Spleen (tissue), 7 donors: ENCODE measurements around the gene CCDC88C.

ENCODE experiments used
- CTCF ChIP-seq, 11 experiments: fragments of 200-600 bp in 7 of 11; fragments of 450-650 bp in 4 of 11; sonication (generic) in 4 of 11; IDR thresholded peaks in 8 of 11; conservative IDR thresholded peaks in 3 of 11; 1 replicate in 7 of 11; 2 replicates in 4 of 11; pipeline versions ENCODE4 v1.4.0 to v1.8.0; 2016 to 2021; ENCODE audit warnings: antibody characterized with exemption in 11 of 11, inconsistent platforms in 4 of 11, mild to moderate bottlenecking in 1 of 11
- POLR2AphosphoS5 ChIP-seq, 3 donors: sonication (generic); formaldehyde crosslinking; IDR thresholded peaks; one replicate each; pipeline ENCODE4 v1.5.1; 2017; ENCODE audit warnings: antibody characterized with exemption in 3 of 3
- donor health status: DM: no; HTN: no; CAD: no; lungs with moderate emphysema.
- donor health status: DM: no; HTN: no; CAD: no.
- donor health status: DM: no; HTN: no; CAD: no.

DNA sequence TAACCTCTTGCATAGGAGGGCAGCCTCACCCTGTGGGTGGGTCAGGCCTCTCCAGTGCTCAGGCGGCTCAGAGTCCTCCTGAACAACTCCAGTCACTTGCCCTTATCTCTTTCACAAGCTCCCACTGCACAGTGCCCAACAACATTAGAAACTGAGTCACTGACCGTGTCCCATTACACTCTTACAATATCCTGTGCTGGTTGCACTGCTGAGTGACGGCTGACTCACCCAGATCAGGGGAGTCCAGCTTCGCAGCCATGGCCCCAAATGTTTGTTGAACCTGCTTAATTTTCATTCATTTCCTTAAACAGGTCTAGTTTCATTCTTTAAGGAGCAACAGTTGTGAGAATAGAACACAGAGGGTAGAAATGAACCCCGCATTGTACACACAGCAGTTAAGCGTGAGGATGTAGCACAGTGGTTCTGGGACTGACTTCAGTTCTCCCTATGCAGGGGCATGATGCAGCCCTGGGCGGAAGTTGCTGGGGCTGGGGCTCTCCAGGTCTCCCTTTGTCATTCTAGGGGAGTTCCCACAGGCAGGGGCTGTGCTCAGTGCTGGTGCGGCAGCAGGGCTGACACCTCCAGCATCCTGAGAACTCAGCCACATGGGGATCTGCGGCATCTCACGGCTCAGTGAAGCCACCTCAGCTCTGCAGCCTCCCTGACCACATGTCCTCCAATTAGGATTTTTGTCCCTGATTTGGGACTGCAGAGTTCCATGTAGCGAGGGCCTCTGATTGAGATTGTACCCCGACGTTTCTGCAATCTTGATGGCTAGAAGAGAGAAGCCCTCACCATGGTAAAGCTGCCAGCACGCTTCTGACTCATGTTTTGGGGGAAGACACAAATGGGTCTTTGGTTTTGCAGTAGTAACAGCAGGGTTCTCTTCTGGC is 189.3 kb downstream of the CCDC88C start:
- TF ChIP-seq CTCF (IDR thresholded peaks at IDR 0.05 in 8 of 11, conservative IDR thresholded peaks at IDR 0.05 in 3 of 11) (no peak), POLR2AphosphoS5 (IDR thresholded peaks at IDR 0.05) (peak; percentile 17 to 56 (median 37))
